Measurements from ENCODE around the gene PTGER2.

Gene PTGER2

GRCh38 chr14:52313903-52314594, at the start of gene PTGER2:
TSS of gene PTGER2 (plus strand) at chr14:52314312. CDS start at chr14:52314549, 237 bp downstream.
- peak; percentile 35 for DNase-seq (ENCODE audit: low spot score)

- no peak for DNase-seq (ENCODE audit: low spot score)
These were observed 48.9 kb upstream of the PTGER2 start for GRCh38 chr14:52265253-52265652.

- no peak for DNase-seq (ENCODE audit: low spot score)
These were observed 47.9 kb upstream of the PTGER2 start for GRCh38 chr14:52266179-52266578.

- DNase-seq (ENCODE audit: low spot score): no peak
These were observed 47.3 kb upstream of the PTGER2 start for GRCh38 chr14:52266782-52267181.

- no peak for DNase-seq (ENCODE audit: low spot score)
These were observed 46.4 kb upstream of the PTGER2 start, which contains the start of gene PTGDR for GRCh38 chr14:52267501-52268278. TSS of gene PTGDR (plus strand) at chr14:52267698. CDS start at chr14:52267815, 117 bp downstream.

- no peak for DNase-seq (ENCODE audit: low spot score)
These were observed 45.6 kb upstream of the PTGER2 start for GRCh38 chr14:52268279-52269061.

- DNase-seq (ENCODE audit: low spot score): no peak
These were observed 45.0 kb upstream of the PTGER2 start for GRCh38 chr14:52269100-52269499.

- no peak for DNase-seq (ENCODE audit: low spot score)
These were observed 44.1 kb upstream of the PTGER2 start for GRCh38 chr14:52269982-52270381.

- DNase-seq (ENCODE audit: low spot score): no peak
These were observed 42.6 kb upstream of the PTGER2 start for GRCh38 chr14:52271538-52271937.

- DNase-seq (ENCODE audit: low spot score): peak; percentile 30
These were observed 41.7 kb upstream of the PTGER2 start for GRCh38 chr14:52272375-52272774.

GRCh38 chr14:52275372-52275771, 38.7 kb upstream of the PTGER2 start:
- DNase-seq (ENCODE audit: low spot score): no peak

GRCh38 chr14:52277552-52277951, 36.6 kb upstream of the PTGER2 start:
- no peak for DNase-seq (ENCODE audit: low spot score)

- DNase-seq (ENCODE audit: low spot score): no peak
These were observed 34.7 kb upstream of the PTGER2 start for GRCh38 chr14:52279408-52279807.

GRCh38 chr14:52283099-52283498, 31.0 kb upstream of the PTGER2 start:
- DNase-seq (ENCODE audit: low spot score): no peak

GRCh38 chr14:52286661-52287649, 27.2 kb upstream of the PTGER2 start:
- DNase-seq (ENCODE audit: low spot score): no peak

GRCh38 chr14:52296378-52296777, 17.7 kb upstream of the PTGER2 start:
- DNase-seq (ENCODE audit: low spot score): no peak

GRCh38 chr14:52298795-52299194, 15.3 kb upstream of the PTGER2 start:
- no peak for DNase-seq (ENCODE audit: low spot score)

- DNase-seq (ENCODE audit: low spot score): peak; percentile 31
These were observed 14.3 kb upstream of the PTGER2 start for GRCh38 chr14:52299692-52300278.

- DNase-seq (ENCODE audit: low spot score): no peak
These were observed 10.9 kb upstream of the PTGER2 start for GRCh38 chr14:52303236-52303635.

GRCh38 chr14:52304248-52304904, 9.7 kb upstream of the PTGER2 start:
- DNase-seq (ENCODE audit: low spot score): no peak
